Fibroblast of lung (primary cell): ENCODE results near the gene PRKCSH. TPM values are rescaled to one million over a fixed set of nuclear protein-coding genes. Genes with fewer than 3 reads are reported as not detected.

Experiments
- DNase-seq, 2 donors: peaks; one replicate each; pipeline versions ENCODE4 v3.0.0 to v3.0.0-alpha.2; 2010; ENCODE audit warnings: low read depth in 2 of 2
- H2AFZ ChIP-seq: 2 replicates; pipeline ENCODE4 v1.5.1; 2012; ENCODE audit warnings: low read length, control low read depth, inconsistent platforms
- H3K27ac ChIP-seq: 2 replicates; pipeline ENCODE4 v1.5.1; 2011; ENCODE audit warnings: low read length, control low read depth; ENCODE audit not compliant: insufficient read depth
- H3K27me3 ChIP-seq: 2 replicates; pipeline ENCODE4 v1.5.1; 2011; ENCODE audit warnings: mild to moderate bottlenecking, low read length; ENCODE audit not compliant: control insufficient read depth, insufficient read depth
- H3K36me3 ChIP-seq: 2 replicates; pipeline ENCODE4 v1.5.1; 2011; ENCODE audit warnings: low read length; ENCODE audit not compliant: control insufficient read depth, insufficient read depth
- H3K4me1 ChIP-seq: 2 replicates; pipeline ENCODE4 v1.5.1; 2011; ENCODE audit warnings: low read length; ENCODE audit not compliant: control insufficient read depth, insufficient read depth; ENCODE audit errors: extremely low read depth
- H3K4me2 ChIP-seq: 2 replicates; pipeline ENCODE4 v1.5.1; 2011; ENCODE audit warnings: low read length, control low read depth; ENCODE audit not compliant: insufficient read depth; ENCODE audit errors: extremely low read depth
- H3K4me3 ChIP-seq, 4 experiments: fragments of 200-600 bp in 1 of 4; sonication (generic) in 1 of 4; replicated peaks in 1 of 4; 2 replicates each; pipeline ENCODE4 v1.5.1; 2011 to 2016; ENCODE audit warnings: low read length in 4 of 4, low read depth in 3 of 4, mild to moderate bottlenecking in 3 of 4, control low read depth in 2 of 4, inconsistent platforms in 1 of 4, mixed read lengths in 1 of 4; ENCODE audit not compliant: insufficient read depth in 1 of 4; ENCODE audit errors: control extremely low read depth in 1 of 4
- H3K79me2 ChIP-seq: 2 replicates; pipeline ENCODE4 v1.5.1; 2012; ENCODE audit warnings: mild to moderate bottlenecking, low read length, inconsistent platforms; ENCODE audit not compliant: control insufficient read depth, insufficient read depth
- H3K9ac ChIP-seq: 2 replicates; pipeline ENCODE4 v1.5.1; 2011; ENCODE audit warnings: mild to moderate bottlenecking, low read length, control low read depth; ENCODE audit not compliant: insufficient read depth
- H3K9me3 ChIP-seq: 2 replicates; pipeline ENCODE4 v1.5.1; 2012; ENCODE audit warnings: low read depth, low read length; ENCODE audit not compliant: control insufficient read depth, insufficient read depth
- H4K20me1 ChIP-seq: 2 replicates; pipeline ENCODE4 v1.5.1; 2011; ENCODE audit warnings: low read length; ENCODE audit not compliant: control insufficient read depth, insufficient read depth; ENCODE audit errors: extremely low read depth
- EZH2 ChIP-seq: IDR thresholded peaks from 2 replicates; pipeline ENCODE4 v1.5.1; 2012; ENCODE audit warnings: low read length, control low read depth, mild to moderate bottlenecking; ENCODE audit errors: missing control alignments
- polyA plus RNA-seq, 2 donors: library from polyadenylated mRNA; depleted of rRNA in 1 of 2; stranded (reverse) in 1 of 2; unstranded in 1 of 2; fragments of >200 nt; gene quantifications; 2 replicates each; pipeline ENCODE4 v1.2.1, GENCODE V29; 2011 to 2012; ENCODE audit warnings: missing spikeins in 1 of 2
- total RNA-seq: library from RNA; depleted of rRNA; stranded (reverse); fragments of >200 nt; gene quantifications from 2 replicates; pipeline ENCODE4 v1.2.1, GENCODE V29; 2014
- TF ChIP-seq, protein P1 (sequence below), 2 donors: IDR thresholded peaks in 1 of 2; conservative IDR thresholded peaks in 1 of 2; 1 replicate in 1 of 2; 2 replicates in 1 of 2; pipeline ENCODE4 v1.5.1; 2011 to 2012; ENCODE audit warnings: low read length in 2 of 2, control low read depth in 1 of 2, inconsistent platforms in 1 of 2, low read depth in 1 of 2, mild to moderate bottlenecking in 1 of 2

The PRKCSH gene
- total and polyA plus RNA-seq, 2 donors (not counting 1 experiment from before 2014, with no cell fraction given), result 117 to 134 TPM

DNA sequence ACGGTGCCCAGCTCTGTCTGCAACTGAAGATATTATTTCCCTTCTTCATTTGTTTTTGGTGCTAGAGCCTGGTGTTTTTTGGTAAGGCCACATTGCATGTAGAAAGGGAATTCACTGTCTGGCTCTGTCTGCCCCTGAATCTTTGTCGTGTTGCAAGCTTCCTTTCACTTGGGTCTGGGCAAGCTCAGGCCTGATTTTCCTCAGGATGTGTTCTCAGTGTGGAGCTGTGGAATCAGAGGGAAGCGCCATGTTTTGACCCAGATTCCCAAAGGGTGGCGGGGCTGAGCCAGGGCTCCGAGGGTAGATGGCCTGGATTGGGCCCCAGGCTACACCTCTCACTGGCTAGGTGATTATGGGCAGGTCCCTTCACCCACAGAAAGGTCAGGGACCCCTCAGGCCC, 8.6 kb downstream of the PRKCSH start:
- Histone ChIP-seq H3K79me2 (no peaks in the 10 kb centered on the region), H3K9ac (no peak overlapping the region), H3K9me3 (no peaks in the 10 kb centered on the region), H4K20me1 (no peaks in the 10 kb centered on the region), H3K27ac (no peak overlapping the region), H3K36me3 (peaks cover 39% of the 10 kb centered on the region), H2AFZ (no peak overlapping the region), H3K4me3 (no peak overlapping the region), H3K4me1 (peaks cover 2% of the 10 kb centered on the region), H3K27me3 (no peaks in the 10 kb centered on the region), H3K4me2 (no peak overlapping the region)
- no peak for DNase-seq
- no peak for TF ChIP-seq EZH2
- TF ChIP-seq, protein P1, sequence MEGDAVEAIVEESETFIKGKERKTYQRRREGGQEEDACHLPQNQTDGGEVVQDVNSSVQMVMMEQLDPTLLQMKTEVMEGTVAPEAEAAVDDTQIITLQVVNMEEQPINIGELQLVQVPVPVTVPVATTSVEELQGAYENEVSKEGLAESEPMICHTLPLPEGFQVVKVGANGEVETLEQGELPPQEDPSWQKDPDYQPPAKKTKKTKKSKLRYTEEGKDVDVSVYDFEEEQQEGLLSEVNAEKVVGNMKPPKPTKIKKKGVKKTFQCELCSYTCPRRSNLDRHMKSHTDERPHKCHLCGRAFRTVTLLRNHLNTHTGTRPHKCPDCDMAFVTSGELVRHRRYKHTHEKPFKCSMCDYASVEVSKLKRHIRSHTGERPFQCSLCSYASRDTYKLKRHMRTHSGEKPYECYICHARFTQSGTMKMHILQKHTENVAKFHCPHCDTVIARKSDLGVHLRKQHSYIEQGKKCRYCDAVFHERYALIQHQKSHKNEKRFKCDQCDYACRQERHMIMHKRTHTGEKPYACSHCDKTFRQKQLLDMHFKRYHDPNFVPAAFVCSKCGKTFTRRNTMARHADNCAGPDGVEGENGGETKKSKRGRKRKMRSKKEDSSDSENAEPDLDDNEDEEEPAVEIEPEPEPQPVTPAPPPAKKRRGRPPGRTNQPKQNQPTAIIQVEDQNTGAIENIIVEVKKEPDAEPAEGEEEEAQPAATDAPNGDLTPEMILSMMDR (conservative IDR thresholded peaks at IDR 0.05 in 1 of 2, IDR thresholded peaks at IDR 0.05 in 1 of 2; ENCODE audit: low read depth in 1 of 2, low read length in 2 of 2), result no peak

DNA sequence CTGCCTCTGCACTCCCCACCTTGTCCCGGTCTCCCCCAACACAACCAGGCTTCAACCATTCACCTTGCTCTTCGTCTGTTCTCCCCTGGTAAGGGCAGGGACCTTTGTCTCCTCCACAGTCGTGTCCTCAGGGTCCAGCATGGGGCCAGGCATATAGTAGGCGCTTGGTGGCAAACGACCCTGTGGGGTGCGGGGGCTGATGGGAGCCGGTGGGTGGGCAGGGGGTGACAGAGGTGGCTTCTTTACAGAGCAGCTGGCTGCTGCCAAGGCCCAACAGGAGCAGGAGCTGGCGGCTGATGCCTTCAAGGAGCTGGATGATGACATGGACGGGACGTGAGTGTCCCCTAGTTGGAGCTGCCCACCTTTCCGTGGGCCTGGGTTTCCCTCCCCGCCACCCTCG, 9.7 kb downstream of the PRKCSH start:
- DNase-seq, result no peak
- no peak for TF ChIP-seq EZH2
- TF ChIP-seq, protein P1 (conservative IDR thresholded peaks at IDR 0.05 in 1 of 2, IDR thresholded peaks at IDR 0.05 in 1 of 2; ENCODE audit: low read depth in 1 of 2, low read length in 2 of 2), result no peak
- no peaks in the 10 kb centered on the region for H3K79me2 ChIP-seq
- no peaks in the 10 kb centered on the region for H4K20me1 ChIP-seq
- no peak overlapping the region for H3K9ac ChIP-seq
- no peaks in the 10 kb centered on the region for H3K27me3 ChIP-seq
- H3K4me2 ChIP-seq, result no peak overlapping the region
- H3K27ac ChIP-seq, result no peak overlapping the region
- H3K4me1 ChIP-seq, result peaks cover 2% of the 10 kb centered on the region
- H3K36me3 ChIP-seq, result peaks cover 41% of the 10 kb centered on the region
- no peaks in the 10 kb centered on the region for H3K9me3 ChIP-seq
- no peak overlapping the region for H2AFZ ChIP-seq
- H3K4me3 ChIP-seq, result no peak overlapping the region

DNA sequence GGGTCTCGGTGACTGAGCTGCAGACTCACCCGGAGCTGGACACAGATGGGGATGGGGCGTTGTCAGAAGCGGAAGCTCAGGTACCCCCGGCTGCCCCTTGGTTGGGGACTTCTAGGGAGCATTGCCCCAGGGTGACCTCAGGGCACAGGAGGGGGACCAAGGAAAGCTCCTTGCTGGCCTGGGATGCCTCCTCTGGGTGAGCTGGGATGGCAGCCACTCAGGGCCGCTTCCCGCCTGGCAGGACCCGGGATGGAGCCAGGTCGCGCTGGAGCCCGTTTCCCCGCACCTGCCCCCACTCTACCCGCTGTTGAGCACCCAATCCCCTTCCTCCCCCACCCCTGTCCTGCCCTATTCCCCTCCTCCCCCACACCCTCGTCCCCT, 10.8 kb downstream of the PRKCSH start:
- Histone ChIP-seq H3K79me2 (no peaks in the 10 kb centered on the region), H3K9ac (no peak overlapping the region), H4K20me1 (no peaks in the 10 kb centered on the region), H3K4me2 (no peak overlapping the region), H3K27ac (no peak overlapping the region), H3K4me1 (peaks cover 2% of the 10 kb centered on the region), H3K4me3 (no peak overlapping the region), H3K36me3 (peaks cover 38% of the 10 kb centered on the region), H2AFZ (no peak overlapping the region), H3K9me3 (no peaks in the 10 kb centered on the region), H3K27me3 (no peaks in the 10 kb centered on the region)
- TF ChIP-seq, protein P1 (conservative IDR thresholded peaks at IDR 0.05 in 1 of 2, IDR thresholded peaks at IDR 0.05 in 1 of 2; ENCODE audit: low read depth in 1 of 2, low read length in 2 of 2), result no peak
- no peak for TF ChIP-seq EZH2
- no peak for DNase-seq
